ENCODE measurements around the gene PKD1.
"Not testable (repeated sequence)": the region's sequence is repeated elsewhere in the genome, so short reads cannot be mapped to it uniquely, and the experiment has no call there.

- not testable (repeated sequence) for TF ChIP-seq MAX (IDR thresholded peaks at IDR 0.05; ENCODE audit: low read depth, low read length); CTCF (IDR thresholded peaks at IDR 0.05; ENCODE audit: low read depth, low read length); POLR2A (IDR thresholded peaks at IDR 0.05; ENCODE audit: extremely low read depth, insufficient read length)
Measured at GRCh38 chr16:2116428-2116827, 19.3 kb downstream of the PKD1 start.

All from NB4 (cell line).